Measurements from ENCODE around the gene ZNF326.
"Not testable (repeated sequence)": the region's sequence is repeated elsewhere in the genome, so short reads cannot be mapped to it uniquely, and the experiment has no call there.

ZNF326 gene

DNA sequence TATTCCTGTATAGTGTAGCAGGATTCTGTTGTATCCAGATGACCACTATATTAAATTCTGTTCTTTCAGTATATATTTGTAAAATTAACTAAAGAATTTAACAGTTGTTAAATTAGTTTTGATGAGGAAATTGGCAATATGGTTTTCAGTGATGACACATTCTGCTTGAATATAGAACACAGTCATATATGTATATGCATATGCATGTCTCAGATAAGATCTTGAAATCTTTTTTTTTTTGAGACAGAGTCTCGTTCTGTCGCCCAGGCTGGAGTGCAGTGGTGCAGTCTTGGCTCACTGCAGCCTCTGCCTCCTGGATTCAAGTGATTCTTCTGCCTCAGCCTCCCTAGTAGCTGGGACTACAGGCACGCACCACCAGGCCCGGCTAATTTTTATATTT, 2.2 kb downstream of the ZNF326 start:
- DNase-seq (ENCODE audit: low spot score) = not testable (repeated sequence)

DNA sequence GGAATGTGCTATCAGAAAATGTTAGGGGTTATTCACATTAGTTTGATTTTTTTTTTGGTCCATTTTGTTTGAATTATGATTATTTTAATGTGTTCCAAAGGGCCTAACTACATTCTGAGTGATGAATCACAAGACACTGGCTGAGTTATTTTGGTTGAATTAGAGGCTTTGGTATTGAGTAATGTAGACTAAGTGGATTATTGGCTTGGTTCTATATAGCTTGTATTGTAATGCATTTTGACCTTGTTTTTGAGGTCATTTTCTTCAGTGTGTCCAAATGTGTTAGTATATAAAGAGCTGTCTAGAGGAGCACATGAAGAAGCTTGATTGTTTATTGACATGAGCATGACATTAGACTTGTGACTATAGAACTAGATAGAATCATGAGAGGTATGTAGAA, 3.4 kb downstream of the ZNF326 start:
- no peak for DNase-seq (ENCODE audit: low spot score)

DNA sequence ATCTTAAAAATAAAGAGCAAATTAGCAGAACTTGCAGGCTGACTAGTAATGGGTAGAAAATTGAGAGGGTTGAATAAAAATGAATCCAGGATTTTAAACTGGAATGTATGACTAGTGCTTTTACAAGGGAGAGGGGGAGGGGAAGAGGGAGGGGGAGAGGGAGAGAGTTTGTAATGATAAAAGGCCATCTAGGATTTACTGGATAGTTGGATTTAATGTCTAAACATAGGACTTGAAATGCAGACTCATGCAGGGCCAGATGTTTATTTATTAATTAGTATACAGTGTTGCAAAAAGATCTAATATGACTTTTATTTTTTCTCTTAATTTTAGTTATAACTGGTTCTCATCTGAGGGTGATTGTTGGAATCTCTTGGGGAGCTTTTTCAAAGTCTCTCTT, 4.3 kb downstream of the ZNF326 start:
- no peak for DNase-seq (ENCODE audit: low spot score)

DNA sequence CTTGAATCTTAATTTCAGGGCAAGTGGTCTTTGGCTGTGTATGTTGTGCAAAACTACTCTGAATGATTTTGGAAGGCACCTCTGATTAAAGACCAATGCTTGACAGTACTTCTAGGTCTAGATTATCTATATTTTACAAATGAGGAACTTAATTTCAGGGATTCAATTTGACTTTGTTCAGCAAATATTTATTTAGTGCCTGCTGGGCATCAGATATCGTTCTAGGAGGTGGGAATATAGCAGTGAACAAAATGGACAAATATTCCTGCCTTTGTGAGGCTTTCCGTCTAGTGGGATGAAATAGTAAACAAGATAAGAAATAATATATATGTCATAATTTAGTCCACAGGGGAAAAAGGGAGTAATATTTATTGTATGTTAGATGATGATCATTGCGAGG, 4.7 kb downstream of the ZNF326 start:
- DNase-seq (ENCODE audit: low spot score) = no peak

DNA sequence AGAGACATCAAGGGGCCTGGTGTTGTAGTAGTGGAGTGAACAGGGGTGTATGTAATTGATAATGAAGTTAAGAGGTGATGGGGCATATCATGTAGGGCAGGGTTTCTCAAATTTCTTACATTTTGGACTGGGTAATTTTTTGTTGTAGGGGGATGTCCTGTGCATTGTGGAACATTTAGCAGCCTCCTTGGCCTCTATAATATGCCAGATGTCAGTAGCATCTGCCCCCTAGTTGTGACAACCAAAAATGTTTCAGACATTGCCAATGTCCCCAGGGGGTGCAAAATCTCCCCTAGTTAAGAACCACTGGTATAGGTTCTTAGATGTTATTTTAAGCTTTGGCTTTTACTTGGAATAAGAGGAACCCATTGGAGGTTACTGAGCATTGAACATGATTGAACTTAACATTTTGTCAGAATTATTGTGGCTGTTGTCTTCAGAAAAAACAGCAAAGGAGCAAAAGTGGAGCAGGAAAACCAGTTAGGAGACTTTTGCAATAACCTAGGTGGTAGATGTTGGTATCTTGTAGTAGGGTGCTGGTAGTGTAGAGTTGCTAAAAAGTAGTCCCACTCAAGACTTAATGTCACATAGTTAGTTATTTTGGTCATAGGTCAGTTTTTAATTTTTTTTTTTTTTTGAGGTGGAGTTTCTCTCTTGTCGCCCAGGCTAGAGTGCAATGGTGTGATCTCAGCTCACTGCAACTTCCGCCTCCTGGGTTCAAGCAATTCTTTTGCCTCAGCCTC, 6.2 kb downstream of the ZNF326 start:
- DNase-seq (ENCODE audit: low spot score) = no peak

DNA sequence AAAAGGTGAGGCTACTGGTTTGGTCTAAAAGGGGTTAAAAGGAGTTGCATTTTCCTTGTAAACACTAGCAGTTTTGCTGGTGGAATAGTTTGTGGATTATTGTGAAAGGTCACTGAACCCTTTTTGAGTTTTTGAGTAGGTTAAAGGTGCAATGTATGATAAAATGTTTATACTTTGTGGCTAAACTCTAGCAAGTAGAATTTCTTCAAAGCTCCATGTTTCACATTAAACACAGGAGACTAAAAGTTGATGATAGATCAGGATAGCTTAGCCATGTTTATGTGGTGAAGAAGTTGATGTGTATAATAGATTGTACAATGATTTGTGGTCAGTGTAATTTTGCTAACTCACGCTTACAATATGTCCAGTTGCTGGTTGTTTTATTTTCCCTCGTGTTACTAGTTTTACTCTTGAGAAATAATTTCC, 13.1 kb downstream of the ZNF326 start:
- no peak for DNase-seq (ENCODE audit: low spot score)

DNA sequence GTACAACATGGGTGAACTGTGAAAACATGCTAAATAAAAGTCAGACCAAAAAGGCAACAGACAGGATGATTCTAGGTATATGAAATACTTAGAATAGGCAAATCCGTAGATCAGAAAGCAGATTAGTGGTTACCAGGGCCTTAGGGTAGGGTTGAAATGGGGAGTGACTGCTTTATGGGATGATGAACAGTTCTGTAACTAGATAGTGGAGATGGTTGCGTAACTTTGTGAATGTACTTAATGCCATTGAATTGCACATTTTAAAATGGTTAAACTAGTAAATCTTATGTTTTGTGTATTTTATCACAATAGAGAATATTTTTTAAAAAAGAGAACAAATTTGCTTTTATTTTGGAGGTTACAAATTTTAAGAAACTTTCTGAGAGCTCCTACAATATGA, 17.4 kb downstream of the ZNF326 start:
- no peak for DNase-seq (ENCODE audit: low spot score)

DNA sequence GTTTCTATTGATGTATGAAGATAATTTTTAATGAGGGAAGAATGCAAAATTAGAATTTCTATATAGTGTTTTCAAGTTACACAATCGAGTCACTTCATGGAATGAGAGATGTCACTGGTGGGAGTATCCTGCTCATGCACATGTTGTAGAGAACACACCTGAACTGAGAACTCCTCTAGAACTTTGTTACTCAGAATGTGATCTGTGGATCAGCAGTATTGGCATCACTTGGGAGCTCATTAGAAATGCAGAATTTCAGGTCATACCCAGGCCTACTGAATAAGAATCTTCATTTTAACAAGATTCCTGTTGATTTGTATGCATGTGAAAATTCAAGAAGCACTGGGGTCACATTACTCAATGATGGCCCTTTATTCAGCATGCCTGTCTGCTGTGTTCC, 28.8 kb downstream of the ZNF326 start:
- DNase-seq (ENCODE audit: low spot score) = no peak

DNA sequence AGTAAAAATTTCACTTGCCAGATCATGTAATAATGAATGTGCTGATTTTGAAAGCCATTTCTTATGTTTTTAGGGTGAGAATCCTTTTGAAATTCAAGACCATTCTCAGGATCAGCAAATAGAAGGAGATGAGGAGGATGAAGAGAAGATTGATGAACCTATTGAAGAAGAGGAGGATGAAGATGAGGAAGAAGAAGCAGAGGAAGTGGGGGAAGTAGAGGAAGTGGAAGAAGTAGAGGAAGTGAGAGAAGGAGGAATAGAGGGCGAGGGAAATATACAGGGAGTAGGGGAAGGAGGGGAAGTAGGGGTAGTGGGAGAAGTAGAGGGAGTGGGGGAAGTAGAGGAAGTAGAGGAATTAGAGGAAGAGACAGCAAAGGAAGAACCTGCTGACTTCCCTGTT, 32.4 kb downstream of the ZNF326 start:
- DNase-seq (ENCODE audit: low spot score) = no peak

DNA sequence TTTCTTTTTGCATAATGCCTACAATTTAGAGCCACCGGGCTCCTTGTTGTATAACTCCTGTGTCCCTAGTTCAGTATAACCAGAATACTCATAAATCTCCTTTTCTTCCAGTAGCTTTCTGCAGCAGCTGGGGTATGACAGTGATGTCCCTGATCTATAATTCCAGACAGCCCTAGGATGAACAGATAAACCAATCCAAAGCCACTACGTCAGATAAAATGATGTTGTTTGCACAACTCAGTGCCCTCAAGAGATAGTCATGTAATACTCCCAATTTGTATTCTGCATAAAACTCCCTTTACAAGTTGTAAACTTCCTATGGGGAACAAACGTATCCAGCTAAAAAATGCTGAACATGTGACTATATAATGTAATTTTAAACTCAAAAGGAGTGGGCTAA, 44.7 kb downstream of the ZNF326 start:
- no peak for DNase-seq (ENCODE audit: low spot score)

DNA sequence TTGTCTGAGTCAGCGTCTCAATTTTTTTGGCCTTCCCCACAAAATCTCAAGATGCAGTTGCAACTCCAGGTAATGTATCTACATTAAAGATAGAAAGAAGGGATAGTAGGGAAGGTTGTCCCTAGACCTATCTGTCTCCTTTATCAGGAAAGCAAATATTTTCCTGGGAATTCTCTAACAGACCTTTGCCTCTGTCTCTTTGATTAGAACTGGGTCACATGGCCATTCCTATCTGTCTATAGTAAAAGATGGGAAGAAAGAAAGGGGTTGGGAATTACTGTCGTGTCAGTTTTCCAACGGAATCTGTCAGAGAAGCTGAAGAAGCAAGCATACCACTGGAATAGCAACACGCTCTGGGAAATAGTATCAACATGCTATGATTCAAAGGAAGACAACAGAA, 48.7 kb downstream of the ZNF326 start:
- no peak for DNase-seq (ENCODE audit: low spot score)

DNA sequence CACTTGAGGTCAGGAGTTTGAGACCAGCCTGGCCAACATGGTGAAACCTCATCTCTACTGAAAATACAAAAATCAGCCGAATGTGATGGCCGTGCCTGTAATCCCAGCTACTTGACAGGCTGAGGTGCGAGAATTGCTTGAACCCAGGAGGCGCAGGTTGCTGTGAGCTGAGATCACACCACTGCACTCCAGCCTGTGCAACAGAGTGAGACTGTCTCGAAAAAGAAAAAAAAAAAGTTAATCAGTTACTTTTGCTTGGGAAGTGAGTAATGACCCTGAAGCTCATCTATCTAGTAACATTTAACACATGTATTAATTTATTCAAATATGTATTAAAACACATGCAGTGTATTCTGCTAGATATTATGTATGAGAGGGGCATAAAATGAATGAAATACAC, 49.4 kb downstream of the ZNF326 start:
- DNase-seq (ENCODE audit: low spot score) = no peak

DNA sequence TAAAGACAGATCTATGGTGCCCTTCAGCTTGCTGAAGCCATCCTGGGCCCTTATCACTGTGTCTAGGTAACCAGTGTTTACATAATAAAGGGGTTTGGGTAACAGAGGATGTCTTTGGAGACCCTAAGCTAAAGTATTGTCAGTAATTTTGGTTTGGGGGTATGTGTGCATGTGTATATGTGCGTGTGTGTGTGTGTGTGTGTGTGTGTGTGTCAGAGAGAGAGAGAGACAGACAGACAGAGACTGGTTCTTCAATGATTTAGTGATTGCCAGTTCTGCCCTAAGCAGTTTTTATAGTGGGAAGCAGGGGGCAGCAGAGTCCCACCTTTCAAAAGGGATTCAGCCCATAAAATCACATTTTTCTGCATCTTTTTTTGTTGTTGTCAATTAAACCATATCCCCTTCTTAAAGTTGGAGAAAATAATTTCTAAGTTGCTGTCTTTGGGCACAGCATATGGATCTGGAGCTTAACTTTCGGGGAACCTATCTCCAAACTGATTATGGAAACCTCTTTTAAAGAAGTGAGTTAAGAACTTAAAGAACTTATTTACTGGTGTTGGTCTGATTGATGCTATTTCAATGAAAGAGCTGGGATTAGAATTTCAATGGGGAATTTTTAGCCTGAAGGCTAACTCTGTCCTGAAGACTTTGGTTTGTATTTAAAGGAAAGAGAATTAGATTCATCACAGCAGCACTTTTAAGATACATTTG, 51.1 kb downstream of the ZNF326 start:
- DNase-seq (ENCODE audit: low spot score) = peak; percentile 23

DNA sequence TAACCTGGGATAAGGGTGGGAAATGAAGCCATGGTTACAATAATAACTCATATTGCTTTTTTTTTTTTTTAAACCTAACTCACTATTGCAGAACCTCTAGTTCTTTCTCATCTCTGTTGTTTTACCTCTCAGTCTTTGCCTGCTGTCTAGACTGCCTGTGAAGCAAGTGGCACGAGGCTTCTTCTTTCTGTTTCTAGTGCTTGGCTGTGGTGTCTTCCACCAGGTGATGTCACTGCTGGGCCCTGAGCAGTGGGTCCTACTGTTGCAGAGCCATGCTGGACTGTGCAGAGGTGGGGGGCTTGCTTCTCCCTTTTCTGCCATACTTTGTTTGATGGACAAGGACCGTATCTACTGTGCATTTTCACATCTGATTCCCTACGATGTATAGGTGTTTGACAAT, 51.7 kb downstream of the ZNF326 start:
- DNase-seq (ENCODE audit: low spot score) = no peak

DNA sequence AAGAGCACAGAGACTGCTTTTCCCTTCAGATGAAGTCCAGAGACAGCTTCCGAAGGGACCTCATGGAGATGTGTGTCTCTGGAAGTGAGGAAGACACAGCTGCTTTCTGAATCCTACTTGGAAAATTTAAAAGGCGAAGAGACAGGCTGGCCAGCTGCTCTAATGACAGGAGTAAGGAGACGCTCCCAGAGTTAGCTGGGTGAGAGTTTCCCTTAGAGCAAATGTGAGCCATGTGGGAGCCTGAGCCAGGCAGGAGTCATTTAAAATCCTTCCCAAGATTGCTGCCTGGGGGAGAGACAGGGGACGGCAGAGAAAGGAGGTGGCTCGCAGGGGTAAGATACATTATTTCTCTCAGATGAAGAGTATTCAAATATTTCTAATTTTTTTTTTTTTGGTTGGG, 53.1 kb downstream of the ZNF326 start:
- no peak for DNase-seq (ENCODE audit: low spot score)

DNA sequence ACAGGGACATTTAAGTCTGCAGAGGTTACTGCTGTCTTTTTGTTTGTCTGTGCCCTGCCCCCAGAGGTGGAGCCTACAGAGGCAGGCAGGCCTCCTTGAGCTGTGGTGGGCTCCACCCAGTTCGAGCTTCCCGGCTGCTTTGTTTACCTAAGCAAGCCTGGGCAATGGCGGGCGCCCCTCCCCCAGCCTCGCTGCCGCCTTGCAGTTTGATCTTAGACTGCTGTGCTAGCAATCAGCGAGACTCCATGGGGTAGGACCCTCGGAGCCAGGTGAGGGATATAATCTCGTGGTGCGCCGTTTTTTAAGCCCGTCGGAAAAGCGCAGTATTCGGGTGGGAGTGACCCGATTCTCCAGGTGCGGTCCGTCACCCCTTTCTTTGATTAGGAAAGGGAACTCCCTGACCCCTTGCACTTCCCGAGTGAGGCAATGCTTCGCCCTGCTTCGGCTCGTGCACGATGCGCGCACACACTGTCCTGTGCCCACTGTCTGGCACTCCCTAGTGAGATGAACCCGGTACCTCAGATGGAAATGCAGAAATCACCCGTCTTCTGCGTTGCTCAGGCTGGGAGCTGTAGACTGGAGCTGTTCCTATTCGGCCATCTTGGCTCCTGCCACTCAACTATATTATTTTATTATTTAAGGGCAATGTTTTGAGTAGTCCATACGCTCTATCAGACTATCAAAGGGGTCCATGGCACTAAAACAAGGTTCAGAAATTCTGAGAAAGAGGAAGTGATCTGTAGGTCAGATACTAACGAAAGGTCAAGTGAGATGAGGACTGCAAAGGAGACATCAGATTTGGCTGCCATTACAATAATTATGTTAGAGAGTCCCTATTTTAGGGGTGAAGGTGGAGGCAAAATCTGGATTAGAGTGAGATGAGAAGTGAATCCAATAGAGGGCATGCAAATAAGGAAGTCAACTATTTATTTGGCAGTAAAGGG, 68.1 kb downstream of the ZNF326 start:
- not testable (repeated sequence) for DNase-seq (ENCODE audit: low spot score)

DNA sequence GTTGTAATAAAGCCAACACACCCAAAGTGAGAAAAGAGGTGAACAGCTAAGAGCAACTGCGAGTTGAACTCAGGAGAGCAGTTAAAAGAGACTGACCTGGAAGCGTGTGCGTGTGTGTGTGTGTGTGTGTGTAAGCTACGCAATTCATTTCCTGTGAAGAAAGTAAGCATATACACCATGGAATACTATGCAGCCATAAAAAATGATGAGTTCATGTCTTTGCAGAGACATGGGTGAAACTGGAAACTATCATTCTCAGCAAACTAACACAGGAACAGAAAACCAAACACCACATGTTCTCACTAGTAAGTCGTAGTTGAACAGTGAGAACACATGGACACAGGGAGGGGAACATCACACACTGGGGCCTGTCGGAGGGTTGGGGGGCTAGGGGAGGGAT, 69.2 kb downstream of the ZNF326 start:
- DNase-seq (ENCODE audit: low spot score) = not testable (repeated sequence)

DNA sequence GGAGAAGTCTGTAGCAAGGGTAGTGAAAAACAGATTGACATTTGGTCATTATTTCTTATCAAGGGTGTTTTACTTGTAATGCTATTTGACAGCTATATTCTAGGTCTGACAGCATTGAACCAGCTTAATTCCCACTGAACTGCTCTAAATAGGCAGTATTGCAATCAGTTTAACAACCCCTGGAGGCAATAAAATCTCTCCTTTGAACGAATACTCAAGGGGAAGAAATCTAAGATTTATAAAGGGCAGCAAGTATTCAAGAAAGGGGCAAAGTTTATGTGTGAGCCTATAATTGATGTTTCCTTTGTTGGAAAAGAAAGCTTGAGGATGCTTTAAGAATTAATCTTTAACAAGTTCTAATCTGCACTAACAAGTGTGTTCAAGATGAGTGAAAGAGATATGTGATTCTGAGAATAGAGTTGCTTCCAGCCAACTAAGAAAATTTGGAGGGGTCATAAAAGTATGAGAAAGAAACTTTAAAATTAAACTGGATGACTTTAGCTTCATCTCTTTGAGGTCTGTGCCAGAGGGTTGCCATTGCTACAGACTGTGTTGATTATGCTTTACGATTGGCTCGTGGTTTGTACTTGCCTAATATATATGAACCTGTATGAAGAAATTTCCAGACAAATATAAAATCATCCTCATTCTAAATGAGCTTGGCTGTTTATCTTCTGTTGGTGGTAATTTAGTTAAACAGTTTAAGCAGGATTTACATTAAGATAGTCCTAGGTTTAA, 72.5 kb downstream of the ZNF326 start:
- no peak for DNase-seq (ENCODE audit: low spot score)

DNA sequence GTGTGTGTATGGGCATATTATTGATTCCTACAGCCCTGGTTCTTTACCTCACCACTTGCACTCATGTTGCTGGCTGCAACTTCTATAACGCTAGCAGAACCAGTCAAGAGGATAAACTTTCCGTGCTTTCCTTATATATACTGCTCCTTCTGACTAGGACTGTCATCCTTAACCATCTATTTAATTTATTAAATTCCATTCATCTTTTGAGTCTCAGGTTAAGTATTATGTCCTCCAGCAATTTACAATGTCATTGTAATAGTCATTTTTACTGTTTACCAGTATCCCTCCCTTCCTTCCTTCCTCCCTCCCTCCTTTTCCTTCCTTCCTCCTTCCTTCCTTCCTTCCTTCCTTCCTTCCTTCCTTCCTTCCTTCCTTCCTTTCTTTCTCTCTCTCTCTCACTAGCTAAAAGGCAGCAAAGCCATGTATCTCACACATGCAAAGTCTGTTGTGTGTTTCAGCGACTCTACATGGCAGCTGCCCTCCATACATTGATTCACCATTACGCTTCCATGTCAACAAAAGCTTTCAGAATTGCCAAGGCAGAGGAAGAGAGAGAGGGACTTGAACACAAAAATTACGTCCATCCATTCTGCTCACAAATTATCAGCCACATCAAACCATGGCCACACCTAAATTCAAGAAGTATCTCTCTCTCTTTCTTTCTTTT, 73.8 kb downstream of the ZNF326 start:
- DNase-seq (ENCODE audit: low spot score) = no peak

DNA sequence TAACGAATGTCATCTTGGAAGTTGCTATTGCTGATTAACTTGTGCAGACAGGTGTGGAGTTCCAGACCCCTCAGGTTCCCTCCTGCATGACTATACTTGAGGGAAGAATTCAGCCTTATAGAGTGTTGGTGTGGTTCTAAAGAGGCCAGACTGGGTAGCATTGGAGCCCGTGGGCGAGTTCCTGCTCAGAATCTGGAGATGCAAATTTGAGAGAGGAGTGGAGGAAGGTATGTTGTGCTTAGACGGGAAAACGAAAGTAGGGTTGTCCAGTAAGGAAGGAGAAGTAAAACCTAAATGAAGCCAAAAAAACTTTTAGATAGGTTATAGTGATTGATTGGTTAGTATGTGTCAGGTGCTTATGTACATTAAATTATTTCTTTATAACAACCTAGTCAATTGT, 79.2 kb downstream of the ZNF326 start:
- no peak for DNase-seq (ENCODE audit: low spot score)

DNA sequence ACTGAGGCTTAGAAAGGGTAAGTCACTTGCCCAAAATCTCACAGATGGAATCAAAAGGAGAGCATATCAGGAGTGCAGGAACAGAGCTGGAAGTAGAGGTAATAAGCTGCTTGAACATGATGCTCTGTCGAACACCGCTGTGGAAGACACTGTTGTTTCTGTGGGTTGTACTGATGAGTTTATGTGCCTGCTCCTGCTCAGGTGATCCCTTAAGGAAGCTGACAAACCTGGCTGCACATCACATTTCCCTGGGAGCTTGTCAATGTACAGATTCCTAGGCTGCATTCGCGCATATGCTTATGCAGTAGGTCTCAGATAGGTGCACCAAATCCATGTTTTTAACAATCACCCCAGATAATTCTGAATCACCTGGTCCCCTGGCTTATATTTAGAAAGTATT, 79.7 kb downstream of the ZNF326 start:
- no peak for DNase-seq (ENCODE audit: low spot score)
